ENCODE results near the gene EGFL6. TPM values are rescaled to one million over a fixed set of nuclear protein-coding genes. Genes with fewer than 3 reads are reported as not detected.

EGFL6 gene
- total RNA-seq, 1 experiment from 2014 or later: not detected

GRCh38 chrX:13597874-13598273 is 28.5 kb downstream of the EGFL6 start:
- H3K9ac ChIP-seq (ENCODE audit: low read length): no peak overlapping the region
- ATAC-seq (no peak), DNase-seq (no peak)
- no peak overlapping the region for H3K4me3 ChIP-seq (ENCODE audit: low read length)
- no peak overlapping the region for H2AFZ ChIP-seq (ENCODE audit: low read length)
- CTCF ChIA-PET: no interaction called here
- H3K27ac ChIP-seq (ENCODE audit: low read length): no peak overlapping the region
- intact Hi-C loops (cut with micrococcal nuclease): no loop called here
- H3K9me2 ChIP-seq (replicated peaks; ENCODE audit: low read length): no peaks in the 10 kb centered on the region
- TF ChIP-seq CTCF (conservative IDR thresholded peaks at IDR 0.05; ENCODE audit: low read depth, low read length) (no peak), EZH2 (IDR thresholded peaks at IDR 0.05; ENCODE audit: low read length, unreplicated experiment) (no peak)
- no peaks in the 10 kb centered on the region for H3F3A ChIP-seq (ENCODE audit: low read length, unreplicated experiment)
- no peak overlapping the region for H3K4me2 ChIP-seq (ENCODE audit: low read length)
- no peaks in the 10 kb centered on the region for H3K79me2 ChIP-seq (ENCODE audit: low read length)
- POLR2A ChIA-PET (ENCODE audit: unreplicated experiment): no interaction called here
- H3K36me3 ChIP-seq (ENCODE audit: low read depth, low read length): no peaks in the 10 kb centered on the region
- no peaks in the 10 kb centered on the region for H3K9me3 ChIP-seq (ENCODE audit: low read length)
- H3K27me3 ChIP-seq (ENCODE audit: low read length): peaks cover 5% of the 10 kb centered on the region
- BruUV-seq (replicated peaks): no TSS peak
- H3K4me1 ChIP-seq (ENCODE audit: insufficient read depth, low read length): no peaks in the 10 kb centered on the region
- no peaks in the 10 kb centered on the region for H4K20me1 ChIP-seq (ENCODE audit: low read length)

- H3K9ac ChIP-seq (ENCODE audit: low read length): no peak overlapping the region
- H2AFZ ChIP-seq (ENCODE audit: low read length): no peak overlapping the region
- ChIA-PET POLR2A (ENCODE audit: unreplicated experiment) (no interaction called here), CTCF (interaction anchor here (0.6 to 1.2 kb wide), 3 partner anchors 26 to 345 kb away, joined by 3 to 11 read pairs (median 3); no protein-coding TSS in a partner anchor)
- H3K4me2 ChIP-seq (ENCODE audit: low read length): no peak overlapping the region
- H3K9me3 ChIP-seq (ENCODE audit: low read length): no peaks in the 10 kb centered on the region
- no peak overlapping the region for H3K27ac ChIP-seq (ENCODE audit: low read length)
- TF ChIP-seq EZH2 (IDR thresholded peaks at IDR 0.05; ENCODE audit: low read length, unreplicated experiment) (no peak), CTCF (conservative IDR thresholded peaks at IDR 0.05; ENCODE audit: low read depth, low read length) (peak; percentile 45)
- ATAC-seq (peak; percentile 53), DNase-seq (peak; percentile 41)
- H3K9me2 ChIP-seq (replicated peaks; ENCODE audit: low read length): no peaks in the 10 kb centered on the region
- H3K36me3 ChIP-seq (ENCODE audit: low read depth, low read length): no peaks in the 10 kb centered on the region
- H3K4me1 ChIP-seq (ENCODE audit: insufficient read depth, low read length): no peaks in the 10 kb centered on the region
- H4K20me1 ChIP-seq (ENCODE audit: low read length): no peaks in the 10 kb centered on the region
- H3F3A ChIP-seq (ENCODE audit: low read length, unreplicated experiment): no peaks in the 10 kb centered on the region
- intact Hi-C loops (cut with micrococcal nuclease): no loop called here
- H3K4me3 ChIP-seq (ENCODE audit: low read length): no peak overlapping the region
- no TSS peak for BruUV-seq (replicated peaks)
- H3K27me3 ChIP-seq (ENCODE audit: low read length): peaks cover 5% of the 10 kb centered on the region
- no peaks in the 10 kb centered on the region for H3K79me2 ChIP-seq (ENCODE audit: low read length)
Measured at GRCh38 chrX:13598877-13599276, 29.5 kb downstream of the EGFL6 start.

GRCh38 chrX:13599491-13599890 is 30.1 kb downstream of the EGFL6 start:
- no peaks in the 10 kb centered on the region for H3K9me2 ChIP-seq (replicated peaks; ENCODE audit: low read length)
- DNase-seq: no peak
- H2AFZ ChIP-seq (ENCODE audit: low read length): no peak overlapping the region
- H4K20me1 ChIP-seq (ENCODE audit: low read length): no peaks in the 10 kb centered on the region
- H3K9ac ChIP-seq (ENCODE audit: low read length): no peak overlapping the region
- H3K36me3 ChIP-seq (ENCODE audit: low read depth, low read length): no peaks in the 10 kb centered on the region
- TF ChIP-seq CTCF (conservative IDR thresholded peaks at IDR 0.05; ENCODE audit: low read depth, low read length): no peak
- TF ChIP-seq EZH2phosphoT487 (IDR thresholded peaks at IDR 0.05; ENCODE audit: borderline replicate concordance, low read length): no peak
- no peak for TF ChIP-seq EZH2 (IDR thresholded peaks at IDR 0.05; ENCODE audit: low read length, unreplicated experiment)
- H3K4me1 ChIP-seq (ENCODE audit: insufficient read depth, low read length): no peaks in the 10 kb centered on the region
- peaks cover 5% of the 10 kb centered on the region for H3K27me3 ChIP-seq (ENCODE audit: low read length)
- intact Hi-C loops (cut with micrococcal nuclease): no loop called here
- H3K4me3 ChIP-seq (ENCODE audit: low read length): no peak overlapping the region
- CTCF ChIA-PET: interaction anchor here (0.6 to 1.2 kb wide), 3 partner anchors 27 to 344 kb away, joined by 3 to 11 read pairs (median 3); no protein-coding TSS in a partner anchor
- no peak overlapping the region for H3K27ac ChIP-seq (ENCODE audit: low read length)
- POLR2A ChIA-PET (ENCODE audit: unreplicated experiment): no interaction called here
- no TSS peak for BruUV-seq (replicated peaks)
- H3K4me2 ChIP-seq (ENCODE audit: low read length): no peak overlapping the region
- H3K9me3 ChIP-seq (ENCODE audit: low read length): no peaks in the 10 kb centered on the region
- no peaks in the 10 kb centered on the region for H3K79me2 ChIP-seq (ENCODE audit: low read length)
- ATAC-seq: no peak
- no peaks in the 10 kb centered on the region for H3F3A ChIP-seq (ENCODE audit: low read length, unreplicated experiment)

All from PC-3 (cell line).